GM12878 (cell line): ENCODE data around the gene DOLPP1.

Experiments used
- HDAC6 ChIP-seq: fragments of 200-600 bp; sonication (generic); IDR thresholded peaks from one replicate; pipeline ENCODE4 v1.8.0; 2017; ENCODE audit warnings: antibody characterized with exemption; ENCODE audit not compliant: unreplicated experiment
- TCF7 ChIP-seq: IDR thresholded peaks from 2 replicates; pipeline ENCODE4 v1.6.1; 2014; ENCODE audit warnings: antibody characterized with exemption, borderline replicate concordance
- TF ChIP-seq, protein P1 (sequence below), 3 experiments: IDR thresholded peaks in 2 of 3; conservative IDR thresholded peaks in 1 of 3; 2 replicates each; pipeline ENCODE4 v1.5.1; 2011; ENCODE audit warnings: low read depth in 3 of 3, low read length in 3 of 3, mild to moderate bottlenecking in 3 of 3, control low read depth in 2 of 3, moderate library complexity in 2 of 3, inconsistent platforms in 1 of 3, mixed read lengths in 1 of 3; ENCODE audit not compliant: control insufficient read depth in 2 of 3, insufficient read depth in 1 of 3; ENCODE audit errors: extremely low read depth in 1 of 3
- TF ChIP-seq, protein P2 (sequence below): fragments of 450-650 bp; IDR thresholded peaks from 2 replicates; pipeline ENCODE4 v1.6.1; 2014; ENCODE audit warnings: mild to moderate bottlenecking

DNA sequence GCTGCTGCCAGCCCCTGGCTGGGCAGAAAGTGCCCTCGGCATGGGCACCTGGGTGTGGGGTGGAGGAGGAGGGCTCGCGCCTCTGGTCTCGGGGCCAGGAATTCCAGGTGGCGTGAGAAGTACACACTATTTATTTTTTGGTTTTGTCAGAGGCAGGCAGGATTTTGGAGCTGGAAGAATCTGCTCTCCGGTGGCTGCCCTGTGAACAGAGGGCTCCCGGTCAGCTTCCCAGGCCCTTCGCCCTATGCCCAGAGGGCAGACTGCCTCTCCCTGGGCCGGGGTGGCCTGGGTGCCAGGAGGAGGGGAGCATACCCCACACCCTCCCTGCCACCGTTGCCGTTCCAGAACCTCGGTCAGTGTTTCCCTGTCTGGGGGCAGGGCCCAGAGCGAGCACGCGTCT lies 8.3 kb downstream of the DOLPP1 start:
- TF ChIP-seq, protein P1, sequence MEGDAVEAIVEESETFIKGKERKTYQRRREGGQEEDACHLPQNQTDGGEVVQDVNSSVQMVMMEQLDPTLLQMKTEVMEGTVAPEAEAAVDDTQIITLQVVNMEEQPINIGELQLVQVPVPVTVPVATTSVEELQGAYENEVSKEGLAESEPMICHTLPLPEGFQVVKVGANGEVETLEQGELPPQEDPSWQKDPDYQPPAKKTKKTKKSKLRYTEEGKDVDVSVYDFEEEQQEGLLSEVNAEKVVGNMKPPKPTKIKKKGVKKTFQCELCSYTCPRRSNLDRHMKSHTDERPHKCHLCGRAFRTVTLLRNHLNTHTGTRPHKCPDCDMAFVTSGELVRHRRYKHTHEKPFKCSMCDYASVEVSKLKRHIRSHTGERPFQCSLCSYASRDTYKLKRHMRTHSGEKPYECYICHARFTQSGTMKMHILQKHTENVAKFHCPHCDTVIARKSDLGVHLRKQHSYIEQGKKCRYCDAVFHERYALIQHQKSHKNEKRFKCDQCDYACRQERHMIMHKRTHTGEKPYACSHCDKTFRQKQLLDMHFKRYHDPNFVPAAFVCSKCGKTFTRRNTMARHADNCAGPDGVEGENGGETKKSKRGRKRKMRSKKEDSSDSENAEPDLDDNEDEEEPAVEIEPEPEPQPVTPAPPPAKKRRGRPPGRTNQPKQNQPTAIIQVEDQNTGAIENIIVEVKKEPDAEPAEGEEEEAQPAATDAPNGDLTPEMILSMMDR (IDR thresholded peaks at IDR 0.05 in 2 of 3, conservative IDR thresholded peaks at IDR 0.05 in 1 of 3; ENCODE audit: control insufficient read depth in 2 of 3, extremely low read depth in 1 of 3, insufficient read depth in 1 of 3, low read depth in 3 of 3, low read length in 3 of 3): no peak
- TF ChIP-seq HDAC6 (no peak), TCF7 (no peak)
- TF ChIP-seq, protein P2, sequence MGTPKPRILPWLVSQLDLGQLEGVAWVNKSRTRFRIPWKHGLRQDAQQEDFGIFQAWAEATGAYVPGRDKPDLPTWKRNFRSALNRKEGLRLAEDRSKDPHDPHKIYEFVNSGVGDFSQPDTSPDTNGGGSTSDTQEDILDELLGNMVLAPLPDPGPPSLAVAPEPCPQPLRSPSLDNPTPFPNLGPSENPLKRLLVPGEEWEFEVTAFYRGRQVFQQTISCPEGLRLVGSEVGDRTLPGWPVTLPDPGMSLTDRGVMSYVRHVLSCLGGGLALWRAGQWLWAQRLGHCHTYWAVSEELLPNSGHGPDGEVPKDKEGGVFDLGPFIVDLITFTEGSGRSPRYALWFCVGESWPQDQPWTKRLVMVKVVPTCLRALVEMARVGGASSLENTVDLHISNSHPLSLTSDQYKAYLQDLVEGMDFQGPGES: no peak
